HG03432 (cell line): ENCODE data around the gene WNT9A.
"Not testable (repeated sequence)": the region's sequence is repeated elsewhere in the genome, so short reads cannot be mapped to it uniquely, and the experiment has no call there.

Source experiments
- ATAC-seq: cut with Tn5 transposase; IDR thresholded peaks from one replicate; pipeline ENCODE4 v1.9.1; 2021; ENCODE audit warnings: mild to moderate bottlenecking, moderate library complexity; ENCODE audit not compliant: unreplicated experiment

WNT9A gene

GRCh38 chr1:227947676-227948492 is at the start of gene WNT9A:
Gene WNT9A, minus strand, starts transcription at chr1:227947932. Its CDS starts 45 bp downstream, at chr1:227947887.
- ATAC-seq: peak; percentile 34

GRCh38 chr1:227996187-227996950 is 48.6 kb upstream of the WNT9A start:
- no peak for ATAC-seq

DNA sequence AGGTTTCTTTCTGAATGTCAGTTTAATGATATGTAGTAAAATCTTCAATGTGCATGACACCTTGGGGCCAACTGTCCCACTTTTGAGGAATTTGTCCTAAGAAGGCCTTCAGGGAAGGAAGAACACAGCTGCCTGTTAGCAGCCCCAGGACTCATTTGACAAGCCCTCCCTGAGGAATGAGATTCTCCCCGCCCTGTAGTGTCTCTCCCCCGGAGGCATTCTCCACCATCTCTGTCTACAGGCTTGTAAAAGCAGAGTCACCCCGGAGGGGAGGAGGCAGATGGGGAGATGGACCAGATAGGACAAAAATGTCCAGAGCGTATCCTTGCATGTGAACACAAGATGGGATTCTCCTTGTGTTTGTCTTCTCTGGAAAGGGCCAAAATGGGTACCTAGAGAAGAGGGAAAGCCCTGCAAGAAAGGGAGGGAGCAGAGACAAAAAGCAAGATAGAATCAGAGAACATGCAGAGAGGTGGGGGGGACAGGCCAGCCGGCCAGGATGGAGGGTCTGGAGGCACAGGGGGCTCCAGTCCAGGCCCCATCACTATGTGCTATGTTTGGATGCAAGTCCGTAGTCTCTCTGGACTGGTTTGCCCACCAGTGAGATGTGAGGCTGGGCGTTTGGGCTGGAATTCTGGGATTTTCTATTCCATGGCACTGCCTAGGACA is 47.0 kb upstream of the WNT9A start:
- ATAC-seq: no peak

DNA sequence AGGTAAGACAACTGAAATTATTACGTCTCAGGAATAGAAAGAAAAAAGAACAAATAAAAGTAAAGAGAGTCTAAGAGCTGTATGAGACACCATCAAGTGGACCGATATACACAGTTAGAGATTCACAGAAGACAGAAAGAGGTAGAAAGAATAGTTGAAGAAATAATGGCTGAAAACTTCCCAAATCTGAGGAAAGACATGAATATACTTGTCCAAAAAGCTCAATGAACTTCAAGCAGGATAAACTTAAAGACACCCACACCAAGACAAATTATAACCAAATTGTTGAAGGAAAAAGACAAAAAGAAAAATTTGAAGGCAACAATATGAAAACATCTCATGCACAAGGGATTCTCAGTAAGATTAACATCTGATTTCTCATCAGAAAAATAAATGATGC is 39.4 kb upstream of the WNT9A start:
- ATAC-seq: no peak

GRCh38 chr1:227975583-227976283 is 28.0 kb upstream of the WNT9A start:
- ATAC-seq: not testable (repeated sequence)

DNA sequence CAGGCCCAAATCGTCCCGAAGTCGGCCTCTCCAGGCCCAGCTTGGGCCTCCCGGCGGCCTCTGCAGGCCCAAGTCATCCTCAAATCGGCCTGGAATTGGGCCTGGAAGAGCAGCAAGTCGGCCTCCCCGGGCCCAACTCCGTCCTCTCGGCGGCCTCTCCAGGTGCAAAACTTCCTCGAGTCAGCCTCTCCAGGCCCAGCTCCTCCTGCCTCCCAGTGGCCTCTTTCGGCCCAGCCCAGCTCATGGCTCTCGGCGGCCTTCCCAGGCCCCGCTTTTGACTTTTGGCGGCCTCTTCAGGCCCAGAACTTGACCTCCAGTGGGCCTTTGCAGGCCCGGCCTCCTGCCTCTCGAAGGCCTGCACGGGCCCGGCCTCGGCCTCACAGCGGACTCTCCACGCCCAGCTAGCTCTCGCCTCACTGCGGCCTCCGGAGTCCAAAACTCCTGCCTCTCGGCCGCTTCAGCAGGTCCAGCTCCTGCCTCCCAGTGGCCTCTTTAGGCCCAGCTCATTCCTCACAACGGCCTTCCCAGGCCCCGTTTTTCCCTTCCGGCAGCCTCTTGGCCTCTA is 26.1 kb upstream of the WNT9A start:
- ATAC-seq: not testable (repeated sequence)

DNA sequence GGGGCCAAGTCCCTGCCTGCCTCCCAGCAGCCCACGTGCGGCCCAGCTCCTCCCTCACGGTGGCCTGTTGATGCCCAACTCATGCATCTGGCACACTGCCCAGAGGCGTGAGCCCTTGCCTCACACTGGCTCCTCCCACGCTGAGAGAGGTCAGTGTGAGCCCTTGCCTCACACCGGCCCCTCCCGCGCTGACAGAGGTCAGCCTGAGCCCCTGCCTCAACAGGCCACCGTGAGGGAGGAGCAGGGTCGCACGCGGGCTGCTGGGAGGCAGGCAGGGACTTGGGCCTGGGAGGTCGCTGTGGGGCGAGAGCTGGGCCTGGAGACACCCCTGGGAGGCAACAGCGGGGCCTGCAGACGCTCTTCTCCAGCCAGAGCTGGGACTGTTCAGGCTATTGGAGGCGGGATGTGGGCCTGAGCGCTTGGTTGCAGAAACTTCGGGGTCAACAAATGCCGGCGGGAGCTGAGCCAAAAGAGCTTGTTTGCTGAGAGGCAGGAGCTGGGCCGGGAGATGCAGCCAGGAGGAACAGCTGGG is 25.2 kb upstream of the WNT9A start:
- not testable (repeated sequence) for ATAC-seq

DNA sequence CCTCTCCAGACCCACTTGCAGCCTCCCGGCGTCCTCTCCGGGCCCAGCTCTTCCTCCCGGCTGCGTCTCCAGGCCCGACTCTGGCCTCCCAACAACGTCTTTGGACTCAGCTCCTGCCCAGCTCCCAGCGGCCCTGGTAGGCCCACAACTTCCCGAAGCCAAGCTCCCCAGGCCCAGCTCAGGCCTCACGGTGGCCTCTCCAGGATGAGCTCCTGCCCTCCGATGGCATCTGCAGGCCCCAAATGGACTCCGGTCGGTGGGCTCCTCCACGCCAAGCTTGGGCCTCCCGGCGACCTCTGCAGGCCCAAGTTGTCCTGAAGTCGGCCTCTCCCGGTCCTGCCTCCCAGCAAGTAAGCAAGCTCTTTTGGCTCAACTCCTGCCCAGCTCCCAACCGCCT is 24.5 kb upstream of the WNT9A start:
- ATAC-seq: not testable (repeated sequence)

DNA sequence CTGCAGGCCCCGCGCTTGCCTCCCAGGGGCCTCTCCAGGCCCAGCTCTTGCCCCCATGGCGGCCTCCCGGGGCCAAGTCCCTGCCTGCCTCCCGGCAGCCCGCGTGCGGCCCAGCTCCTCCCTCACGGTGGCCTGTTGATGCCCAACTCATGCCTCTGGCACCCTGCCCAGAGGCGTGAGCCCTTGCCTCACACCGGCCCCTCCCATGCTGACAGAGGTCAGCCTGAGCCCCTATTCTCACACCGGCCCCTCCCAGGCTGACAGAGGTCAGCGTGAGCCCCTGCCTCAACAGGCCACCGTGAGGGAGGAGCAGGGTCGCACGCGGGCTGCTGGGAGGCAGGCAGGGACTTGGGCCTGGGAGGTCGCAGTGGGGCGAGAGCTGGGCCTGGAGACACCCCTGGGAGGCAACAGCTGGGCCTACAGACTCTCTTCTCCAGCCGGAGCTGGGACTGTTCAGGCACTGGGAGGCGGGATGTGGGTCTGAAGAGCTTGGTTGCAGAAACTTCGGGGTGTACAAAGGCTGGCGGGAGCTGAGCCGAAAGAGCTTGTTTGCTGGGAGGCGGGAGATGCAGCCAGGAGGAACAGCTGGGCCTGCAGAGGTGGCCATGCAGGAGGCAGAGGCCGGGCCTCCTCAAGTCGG is 24.0 kb upstream of the WNT9A start:
- ATAC-seq: not testable (repeated sequence)

DNA sequence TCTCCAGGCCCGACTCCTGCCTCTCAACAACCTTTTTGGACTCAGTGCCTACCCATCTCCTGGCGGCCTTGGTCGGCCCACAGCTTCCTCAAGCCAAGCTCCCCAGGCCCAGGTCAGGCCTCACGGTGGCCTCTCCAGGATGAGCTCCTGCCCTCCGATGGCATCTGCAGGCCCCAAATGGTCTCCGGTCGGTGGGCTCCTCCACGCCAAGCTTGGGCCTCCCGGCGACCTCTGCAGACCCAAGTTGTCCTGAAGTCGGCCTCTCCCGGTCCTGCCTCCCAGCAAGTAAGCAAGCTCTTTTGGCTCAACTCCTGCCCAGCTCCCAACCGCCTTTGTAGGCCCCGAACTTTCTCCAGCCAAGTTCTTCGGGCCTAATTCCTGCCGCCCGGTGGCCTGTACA is 23.5 kb upstream of the WNT9A start:
- ATAC-seq: not testable (repeated sequence)

GRCh38 chr1:227970076-227970995 is 22.6 kb upstream of the WNT9A start:
- ATAC-seq: not testable (repeated sequence)

DNA sequence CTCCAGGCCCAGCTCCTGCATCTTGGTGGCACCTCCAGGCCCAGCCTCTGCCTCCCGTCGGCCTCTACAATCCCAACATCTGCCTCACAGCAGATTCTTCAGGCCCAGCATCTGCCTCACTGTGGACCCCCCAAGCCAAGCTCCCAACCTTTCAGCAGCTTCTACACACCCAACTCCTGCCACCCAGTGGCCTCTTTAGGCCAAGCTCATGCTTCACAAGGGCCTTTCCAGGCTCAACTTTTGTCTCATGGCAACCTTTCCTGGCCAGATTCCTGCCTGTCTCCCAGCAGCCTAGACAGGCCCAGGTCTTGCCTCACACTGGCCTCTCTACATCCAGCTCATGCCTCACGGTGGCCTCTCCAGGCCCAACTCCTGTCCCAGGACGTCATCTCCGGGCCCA is 20.1 kb upstream of the WNT9A start:
- not testable (repeated sequence) for ATAC-seq

GRCh38 chr1:227966733-227967132 is 19.0 kb upstream of the WNT9A start:
- not testable (repeated sequence) for ATAC-seq

DNA sequence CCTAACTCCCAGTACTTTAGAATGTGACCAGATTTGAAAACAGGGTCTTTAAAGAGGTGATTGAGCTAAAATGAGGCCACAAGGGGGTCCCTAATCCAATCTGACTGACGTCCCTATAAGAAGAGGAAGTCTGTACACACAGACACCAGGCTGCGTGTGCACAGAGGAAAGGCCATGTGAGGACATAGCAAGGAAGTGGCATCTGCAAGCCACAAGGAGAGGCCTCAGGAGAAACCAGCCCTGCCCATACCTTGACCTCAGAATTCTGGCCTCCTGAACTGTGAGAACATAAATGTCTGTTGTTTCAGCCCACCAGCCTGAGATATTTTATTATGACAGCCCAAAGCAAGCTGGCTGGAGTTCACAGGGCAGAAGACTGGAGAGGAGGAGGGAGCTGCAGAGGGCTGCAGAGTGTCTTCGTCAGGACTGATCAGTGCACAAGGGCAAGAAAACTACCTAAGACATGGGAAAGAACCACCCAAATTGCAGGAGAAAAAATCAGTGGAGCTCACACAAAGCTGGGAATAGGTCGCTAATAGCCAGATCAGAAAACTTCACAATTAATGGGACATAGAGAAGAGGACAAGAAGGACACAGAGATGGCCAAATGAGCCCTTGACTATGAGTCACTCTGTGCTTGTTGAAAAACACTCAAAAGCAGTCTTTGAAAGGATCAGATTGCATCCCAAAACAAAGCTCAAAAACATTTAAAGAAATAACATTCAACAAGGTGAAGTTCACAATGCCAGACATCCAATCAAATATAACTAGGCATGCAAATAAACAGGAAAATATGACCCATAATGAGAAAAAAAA is 14.1 kb upstream of the WNT9A start:
- ATAC-seq: no peak

GRCh38 chr1:227959325-227959860 is 11.7 kb upstream of the WNT9A start:
- ATAC-seq: no peak

- no peak for ATAC-seq
These were observed 11.0 kb upstream of the WNT9A start for GRCh38 chr1:227958617-227959324.

DNA sequence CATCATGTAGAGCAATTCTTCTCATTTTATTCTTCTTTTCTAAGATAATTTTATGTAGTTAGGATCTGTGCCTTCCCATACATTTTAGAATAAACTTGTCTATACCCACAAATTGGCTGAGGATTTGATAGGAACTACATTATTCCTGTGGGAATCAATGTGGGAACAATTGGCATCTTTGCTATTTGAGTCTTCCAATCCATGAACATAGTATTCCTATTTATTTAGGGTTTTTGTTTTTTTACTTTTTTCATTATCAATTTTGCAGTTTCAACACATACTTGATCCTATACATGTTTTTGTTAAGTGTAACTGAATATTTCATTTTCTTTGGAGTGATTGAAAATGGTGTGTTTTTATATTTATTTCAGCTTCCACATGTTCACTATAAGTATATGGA is 8.1 kb upstream of the WNT9A start:
- ATAC-seq: no peak
